Lower leg skin (tissue), 4 donors: ENCODE measurements around the gene POLN. TPM values are rescaled to one million over a fixed set of nuclear protein-coding genes. Genes with fewer than 3 reads are reported as not detected.

ENCODE experiments used
- DNase-seq, 2 donors: peaks; one replicate each; pipeline ENCODE4 v3.0.0-alpha.2; 2019; ENCODE audit warnings: low spot score in 2 of 2
- H3K4me3 ChIP-seq: fragments of 200-600 bp; sonication (generic); 2 replicates; pipeline ENCODE4 v1.5.1; 2017; ENCODE audit warnings: mild to moderate bottlenecking, low read depth; ENCODE audit not compliant: poor library complexity, severe bottlenecking
- CTCF ChIP-seq, 3 donors: fragments of 450-650 bp; IDR thresholded peaks; one replicate each; pipeline ENCODE4 v1.5.1; 2016; ENCODE audit warnings: antibody characterized with exemption in 3 of 3, mild to moderate bottlenecking in 3 of 3, moderate library complexity in 2 of 3
- POLR2A ChIP-seq, 2 donors: fragments of 450-650 bp; IDR thresholded peaks; one replicate each; pipeline ENCODE4 v1.6.1; 2016 to 2017; ENCODE audit warnings: antibody characterized with exemption in 2 of 2, mild to moderate bottlenecking in 1 of 2, moderate library complexity in 1 of 2
- WGBS, 2 donors: methylation state at CpG; one replicate each; pipeline ENCODE4 v1.1.5; 2018; 5-methylcytosine and 5-hydroxymethylcytosine counted together
- intact Hi-C: fragments of 100-400 bp; cut with DNase I; formaldehyde crosslinking; loops from one replicate; pipeline ENCODE4 v1.15.0; 2023; ENCODE audit warnings: low total_unique reads
- total RNA-seq, 4 donors: library from RNA; depleted of rRNA; stranded (reverse); fragments of >200 nt; gene quantifications; one replicate each; pipeline ENCODE4 v1.1.0, GENCODE V29; 2016

The POLN gene
- total RNA-seq, 4 donors from 2014 or later: 0.30 to 3.3 (median 0.89) TPM

- 84 to 90% methylated on average over 7 of the region's 7 CpGs for WGBS, 2 donors
- TF ChIP-seq CTCF (IDR thresholded peaks at IDR 0.05) (no peak), POLR2A (IDR thresholded peaks at IDR 0.05) (no peak)
- intact Hi-C loops: no loop called here
- no peak overlapping the region for H3K4me3 ChIP-seq
- peak in 1 of 2 donors; percentile 68 for DNase-seq
Measured at GRCh38 chr4:2101346-2102044, 140.4 kb downstream of the POLN start.

- no peak for TF ChIP-seq POLR2A (IDR thresholded peaks at IDR 0.05)
- TF ChIP-seq CTCF (IDR thresholded peaks at IDR 0.05): no peak
- 77 to 88% methylated on average over 7 of the region's 7 CpGs for WGBS, 2 donors
- no peak overlapping the region for H3K4me3 ChIP-seq
- intact Hi-C loops: no loop called here
- DNase-seq: peak in 1 of 2 donors; percentile 53
Measured at GRCh38 chr4:2096073-2096609, 145.8 kb downstream of the POLN start.

- intact Hi-C loops: no loop called here
- no peak overlapping the region for H3K4me3 ChIP-seq
- 93 to 96% methylated on average over 16 of the region's 16 CpGs for WGBS, 2 donors
- peak in 1 of 2 donors; percentile 58 for DNase-seq
- TF ChIP-seq POLR2A (IDR thresholded peaks at IDR 0.05): no peak
- TF ChIP-seq CTCF (IDR thresholded peaks at IDR 0.05): no peak
Measured at GRCh38 chr4:2095236-2096072, 146.5 kb downstream of the POLN start.

GRCh38 chr4:2094545-2094944, 147.4 kb downstream of the POLN start:
- no peak overlapping the region for H3K4me3 ChIP-seq
- peak in 1 of 2 donors; percentile 53 for DNase-seq
- TF ChIP-seq POLR2A (IDR thresholded peaks at IDR 0.05) (no peak), CTCF (IDR thresholded peaks at IDR 0.05) (no peak)
- intact Hi-C loops: no loop called here
- WGBS, 2 donors: 81 to 83% methylated on average over 4 of the region's 4 CpGs

GRCh38 chr4:2093265-2093664, 148.7 kb downstream of the POLN start:
- intact Hi-C loops: no loop called here
- H3K4me3 ChIP-seq: no peak overlapping the region
- peak in 1 of 2 donors; percentile 49 for DNase-seq
- TF ChIP-seq CTCF (IDR thresholded peaks at IDR 0.05) (no peak), POLR2A (IDR thresholded peaks at IDR 0.05) (no peak)
- 89 to 92% methylated on average over 6 of the region's 6 CpGs for WGBS, 2 donors
